Adrenal gland (tissue), 12 donors: ENCODE data around the gene TELO2. TPM values are rescaled to one million over a fixed set of nuclear protein-coding genes. Genes with fewer than 3 reads are reported as not detected.

ENCODE experiments used
- DNase-seq, 7 donors: peaks; one replicate each; pipeline ENCODE4 v3.0.0-alpha.2; 2019 to 2020
- H3K27ac ChIP-seq, 5 donors: fragments of 200-600 bp; sonication (generic) in 4 of 5; 1 replicate in 3 of 5; 2 replicates in 2 of 5; pipeline versions ENCODE4 v1.5.1 to v1.8.0; 2016 to 2020; ENCODE audit warnings: mild to moderate bottlenecking in 1 of 5
- H3K27me3 ChIP-seq: fragments of 200-600 bp; 2 replicates; pipeline ENCODE4 v1.8.0; 2021
- H3K36me3 ChIP-seq, 2 donors: fragments of 200-600 bp; replicated peaks in 1 of 2; 1 replicate in 1 of 2; 2 replicates in 1 of 2; pipeline versions ENCODE4 v1.5.1 to v1.8.0; 2018 to 2022
- H3K4me1 ChIP-seq, 2 donors: fragments of 200-600 bp; replicated peaks in 1 of 2; 1 replicate in 1 of 2; 2 replicates in 1 of 2; pipeline versions ENCODE4 v1.5.1 to v1.8.0; 2018 to 2021
- H3K4me3 ChIP-seq, 4 donors: fragments of 200-600 bp; sonication (generic) in 3 of 4; one replicate each; pipeline ENCODE4 v1.5.1; 2016 to 2018
- H3K9me3 ChIP-seq, 3 donors: fragments of 200-600 bp; sonication (generic) in 1 of 3; replicated peaks in 1 of 3; 1 replicate in 2 of 3; 2 replicates in 1 of 3; pipeline versions ENCODE4 v1.5.1 to v1.8.0; 2016 to 2021
- POLR2A ChIP-seq, 2 donors: fragments of 450-650 bp; IDR thresholded peaks; one replicate each; pipeline ENCODE4 v1.6.1; 2017; ENCODE audit warnings: antibody characterized with exemption in 2 of 2, mild to moderate bottlenecking in 2 of 2, moderate library complexity in 1 of 2
- WGBS, 4 donors: extraction: QIAGEN DNeasy Blood & Tissue Kit in 2 of 4; methylation state at CpG; one replicate each; pipeline versions ENCODE4 v1.1.5 to v1.1.7; 2013 to 2017; 5-methylcytosine and 5-hydroxymethylcytosine counted together
- intact Hi-C, 2 donors: fragments of 100-400 bp; cut with DNase I; formaldehyde crosslinking; loops; one replicate each; pipeline versions ENCODE4 v1.14.1 to v1.15.0; 2022 to 2023
- polyA plus RNA-seq, 3 donors: library from polyadenylated mRNA; stranded (reverse); fragments of 200-250 nt in 2 of 3; fragments of 350-450 nt in 1 of 3; fragmentation: Illumina TruSeq in 1 of 3; extraction: RNeasy Lipid Tissue Mini Kit (QIAGEN cat#74804) in 1 of 3; gene quantifications; one replicate each; pipeline ENCODE4 v1.2.3, GENCODE V29; 2013 to 2014
- total RNA-seq, 9 donors: library from RNA; depleted of rRNA in 4 of 9; stranded (reverse); fragments of >200 nt in 4 of 9; fragments of 120-200 nt in 1 of 9; fragmentation: NEBNext Ultra II Directional in 1 of 9; extraction: Animal tissue kit (Norgen Biotek cat#: 25700) in 1 of 9; gene quantifications; one replicate each; pipeline versions ENCODE4 v1.1.0 to v1.2.4, GENCODE V29; 2013 to 2023
- TF ChIP-seq, protein P1 (sequence below), 6 experiments: fragments of 450-650 bp in 4 of 6; fragments of 200-600 bp in 2 of 6; sonication (generic) in 1 of 6; IDR thresholded peaks; 1 replicate in 5 of 6; 2 replicates in 1 of 6; pipeline versions ENCODE4 v1.5.1 to v1.8.0; 2016 to 2021; ENCODE audit warnings: antibody characterized with exemption in 6 of 6, mild to moderate bottlenecking in 2 of 6, moderate library complexity in 1 of 6
- donor health status: healthy with polysubstance abuse.
- donor health status: Bipolar disorder and iron deficiency.
- donor health status: DM: yes; HTN: yes; CAD: no.
- donor health status: DM: no; HTN: no; CAD: no.
- donor health status: DM: no; HTN: no; CAD: no.
- donor health status: DM: yes; HTN: yes; CAD: no.

TELO2 gene
- total and polyA plus RNA-seq, 12 donors: 1.3 to 173 (median 23.7) TPM

DNA sequence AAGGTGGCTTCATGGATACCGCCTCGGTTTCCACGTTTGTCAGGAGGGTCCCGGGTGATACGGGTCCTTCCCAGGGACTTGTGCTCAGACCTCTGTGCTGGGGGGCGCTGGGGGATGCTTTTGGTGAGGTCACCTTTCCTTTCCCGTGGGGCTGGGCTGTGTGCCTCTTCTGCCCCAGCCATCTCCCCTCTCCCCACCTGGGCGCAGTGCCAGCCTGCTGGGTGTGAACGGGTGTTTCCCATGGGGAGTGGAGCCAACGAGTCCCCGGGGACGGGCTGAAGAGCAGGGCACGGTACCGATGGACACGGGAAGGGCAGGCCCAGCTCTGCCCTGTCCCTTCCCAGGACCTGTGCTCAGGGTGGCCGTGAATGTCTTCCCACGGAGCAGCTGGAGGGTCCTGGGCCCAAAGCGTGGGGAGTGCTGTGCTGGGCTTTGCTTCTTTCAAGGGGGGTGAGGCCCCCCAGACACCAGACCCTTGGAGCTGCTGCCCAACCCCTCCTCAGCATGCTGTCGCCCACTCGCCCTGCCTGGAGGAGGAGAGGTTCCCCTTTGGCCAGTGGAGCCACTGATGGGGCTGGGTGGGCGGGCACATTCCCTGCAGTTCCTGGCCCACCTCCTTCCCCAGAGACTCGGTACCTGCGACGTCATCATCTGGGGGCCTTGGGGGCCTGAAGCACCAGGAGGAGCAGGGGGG lies 15.5 kb downstream of the TELO2 start:
- H3K27ac ChIP-seq: peak overlapping the region in 2 of 5 donors; percentile 73 to 76
- no peaks in the 10 kb centered on the region for H3K27me3 ChIP-seq
- no peak overlapping the region for H3K4me3 ChIP-seq
- H3K4me1 ChIP-seq: peaks cover 0 to 18% of the 10 kb centered on the region in 2 donors
- WGBS, 4 donors: 82 to 100% (median 88%) methylated on average over 3 to 24 of the region's 24 CpGs
- H3K36me3 ChIP-seq: peaks cover 0 to 5% of the 10 kb centered on the region in 2 donors
- DNase-seq: no peak
- TF ChIP-seq, protein P1, sequence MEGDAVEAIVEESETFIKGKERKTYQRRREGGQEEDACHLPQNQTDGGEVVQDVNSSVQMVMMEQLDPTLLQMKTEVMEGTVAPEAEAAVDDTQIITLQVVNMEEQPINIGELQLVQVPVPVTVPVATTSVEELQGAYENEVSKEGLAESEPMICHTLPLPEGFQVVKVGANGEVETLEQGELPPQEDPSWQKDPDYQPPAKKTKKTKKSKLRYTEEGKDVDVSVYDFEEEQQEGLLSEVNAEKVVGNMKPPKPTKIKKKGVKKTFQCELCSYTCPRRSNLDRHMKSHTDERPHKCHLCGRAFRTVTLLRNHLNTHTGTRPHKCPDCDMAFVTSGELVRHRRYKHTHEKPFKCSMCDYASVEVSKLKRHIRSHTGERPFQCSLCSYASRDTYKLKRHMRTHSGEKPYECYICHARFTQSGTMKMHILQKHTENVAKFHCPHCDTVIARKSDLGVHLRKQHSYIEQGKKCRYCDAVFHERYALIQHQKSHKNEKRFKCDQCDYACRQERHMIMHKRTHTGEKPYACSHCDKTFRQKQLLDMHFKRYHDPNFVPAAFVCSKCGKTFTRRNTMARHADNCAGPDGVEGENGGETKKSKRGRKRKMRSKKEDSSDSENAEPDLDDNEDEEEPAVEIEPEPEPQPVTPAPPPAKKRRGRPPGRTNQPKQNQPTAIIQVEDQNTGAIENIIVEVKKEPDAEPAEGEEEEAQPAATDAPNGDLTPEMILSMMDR (IDR thresholded peaks at IDR 0.05): no peak
- TF ChIP-seq POLR2A (IDR thresholded peaks at IDR 0.05): no peak
- intact Hi-C loops: no loop called here
- H3K9me3 ChIP-seq: no peaks in the 10 kb centered on the region

DNA sequence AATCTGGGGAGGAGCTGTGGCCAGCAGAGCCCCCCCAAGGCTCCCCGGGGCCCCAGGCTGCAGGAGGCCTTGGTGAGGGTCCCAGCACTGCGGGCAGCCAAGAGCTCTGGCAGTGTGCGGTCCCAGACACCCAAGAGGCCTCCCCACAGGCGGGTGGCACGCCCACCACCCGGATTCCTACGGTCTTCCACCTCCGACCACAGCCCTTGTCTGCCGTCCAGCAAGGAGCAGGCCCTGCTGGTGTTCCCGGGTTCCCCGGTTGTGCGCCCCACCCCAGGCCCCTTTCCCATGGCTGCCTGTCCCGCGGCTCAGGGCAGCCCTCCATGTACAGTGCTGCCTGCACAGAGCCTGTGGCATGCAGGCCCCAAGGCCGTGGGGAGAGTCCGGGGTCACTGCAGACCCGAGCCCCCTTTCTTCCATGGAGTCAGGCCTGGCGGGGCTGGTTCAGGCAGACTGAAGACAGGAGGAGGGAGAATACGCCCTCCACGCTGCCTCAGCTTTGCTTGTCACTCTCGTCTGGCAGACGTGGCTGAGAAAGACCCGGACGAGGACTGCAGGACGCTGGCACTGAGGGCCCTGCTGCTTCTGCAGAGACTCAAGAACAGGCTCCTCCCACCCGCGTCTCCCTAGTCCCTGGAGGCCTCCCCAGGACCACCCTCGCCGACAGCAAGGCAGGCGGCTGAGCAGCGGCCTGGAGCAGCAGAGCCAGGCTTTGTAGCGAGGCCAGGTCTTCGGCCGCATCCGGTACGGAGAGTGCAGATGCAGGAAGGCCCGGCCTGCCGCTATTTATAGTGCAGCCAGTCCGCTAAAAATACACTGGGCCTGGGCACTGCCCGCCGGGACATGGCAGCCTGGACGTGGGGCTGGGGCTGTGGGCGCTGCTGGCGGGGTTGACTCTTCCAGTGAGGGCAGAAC lies 16.4 kb downstream of the TELO2 start:
- TF ChIP-seq, protein P1 (IDR thresholded peaks at IDR 0.05): no peak
- no peak for TF ChIP-seq POLR2A (IDR thresholded peaks at IDR 0.05)
- H3K36me3 ChIP-seq: peaks cover 0 to 5% of the 10 kb centered on the region in 2 donors
- H3K27ac ChIP-seq: peak overlapping the region in 3 of 5 donors; percentile 32 to 76 (median 73)
- DNase-seq: peak in 5 of 7 donors; percentile 30 to 78 (median 72)
- 57 to 80% (median 69%) methylated on average over 18 to 44 of the region's 44 CpGs for WGBS, 4 donors
- intact Hi-C loops: no loop called here
- H3K9me3 ChIP-seq: peaks cover 0 to 4% (median 0%) of the 10 kb centered on the region in 3 donors
- no peaks in the 10 kb centered on the region for H3K27me3 ChIP-seq
- peaks cover 0 to 18% of the 10 kb centered on the region in 2 donors for H3K4me1 ChIP-seq
- no peak overlapping the region for H3K4me3 ChIP-seq

DNA sequence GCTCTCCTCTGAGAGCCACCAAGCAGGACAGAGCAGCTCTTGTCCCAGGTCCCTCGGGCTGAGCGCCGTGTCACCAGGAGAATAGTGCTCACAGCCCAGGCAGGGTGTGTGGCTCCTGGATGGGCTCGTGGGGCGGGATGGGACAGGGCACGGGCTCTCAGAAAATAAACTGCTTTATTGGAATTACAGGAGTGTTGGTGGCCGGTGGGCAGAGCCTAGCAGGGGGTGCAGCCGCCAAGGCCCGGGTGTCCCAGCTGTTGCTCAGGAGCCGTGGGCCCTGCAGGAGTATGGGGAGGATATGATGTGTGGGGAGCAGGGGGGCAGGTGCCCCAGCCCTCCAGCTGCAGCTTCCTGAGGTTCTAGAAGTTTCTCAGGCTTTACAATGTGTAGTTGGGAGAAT lies 17.1 kb downstream of the TELO2 start:
- no peak for DNase-seq
- no peak for TF ChIP-seq POLR2A (IDR thresholded peaks at IDR 0.05)
- TF ChIP-seq, protein P1 (IDR thresholded peaks at IDR 0.05): no peak
- Histone ChIP-seq H3K27ac (peak overlapping the region in 3 of 5 donors; percentile 32 to 76 (median 73)), H3K4me3 (no peak overlapping the region), H3K36me3 (peaks cover 0 to 5% of the 10 kb centered on the region in 2 donors), H3K4me1 (peaks cover 0 to 18% of the 10 kb centered on the region in 2 donors), H3K27me3 (no peaks in the 10 kb centered on the region), H3K9me3 (peaks cover 0 to 9% (median 0%) of the 10 kb centered on the region in 3 donors)
- 75 to 91% (median 87%) methylated on average over 7 to 10 of the region's 10 CpGs for WGBS, 4 donors
- intact Hi-C loops: no loop called here

DNA sequence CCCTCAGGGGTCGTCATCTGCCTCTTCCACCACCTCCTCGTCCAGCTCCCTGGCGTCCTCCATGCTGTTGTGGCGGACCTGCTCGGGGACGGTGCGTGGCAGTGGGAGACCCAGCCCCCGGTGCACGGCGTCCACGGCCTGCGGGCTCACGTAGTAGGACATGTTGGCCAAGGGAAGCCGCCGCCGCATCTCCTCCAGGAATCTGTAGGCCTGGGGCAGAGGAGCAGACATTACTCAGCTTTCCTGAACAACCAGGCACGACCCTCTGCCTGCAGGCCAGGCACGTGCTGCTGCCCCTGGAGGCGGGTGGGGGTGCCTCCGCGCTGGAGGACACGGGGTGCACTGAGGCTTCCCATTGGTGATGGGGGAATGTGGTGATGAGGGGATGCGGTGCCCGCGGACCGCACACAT lies 17.8 kb downstream of the TELO2 start:
- 92 to 99% (median 92%) methylated on average over 12 to 26 of the region's 26 CpGs for WGBS, 4 donors
- intact Hi-C loops: no loop called here
- H3K36me3 ChIP-seq: peaks cover 0 to 5% of the 10 kb centered on the region in 2 donors

More for the DNA sequence above, 17.8 kb downstream of the TELO2 start:
- no peak overlapping the region for H3K4me3 ChIP-seq
- H3K4me1 ChIP-seq: peaks cover 0 to 18% of the 10 kb centered on the region in 2 donors
- H3K27me3 ChIP-seq: no peaks in the 10 kb centered on the region
- peaks cover 0 to 9% (median 0%) of the 10 kb centered on the region in 3 donors for H3K9me3 ChIP-seq
- no peak overlapping the region for H3K27ac ChIP-seq
- TF ChIP-seq, protein P1 (IDR thresholded peaks at IDR 0.05): no peak
- no peak for TF ChIP-seq POLR2A (IDR thresholded peaks at IDR 0.05)
- DNase-seq: no peak
